ENCODE measurements around the gene MICAL3.

MICAL3 gene

DNA sequence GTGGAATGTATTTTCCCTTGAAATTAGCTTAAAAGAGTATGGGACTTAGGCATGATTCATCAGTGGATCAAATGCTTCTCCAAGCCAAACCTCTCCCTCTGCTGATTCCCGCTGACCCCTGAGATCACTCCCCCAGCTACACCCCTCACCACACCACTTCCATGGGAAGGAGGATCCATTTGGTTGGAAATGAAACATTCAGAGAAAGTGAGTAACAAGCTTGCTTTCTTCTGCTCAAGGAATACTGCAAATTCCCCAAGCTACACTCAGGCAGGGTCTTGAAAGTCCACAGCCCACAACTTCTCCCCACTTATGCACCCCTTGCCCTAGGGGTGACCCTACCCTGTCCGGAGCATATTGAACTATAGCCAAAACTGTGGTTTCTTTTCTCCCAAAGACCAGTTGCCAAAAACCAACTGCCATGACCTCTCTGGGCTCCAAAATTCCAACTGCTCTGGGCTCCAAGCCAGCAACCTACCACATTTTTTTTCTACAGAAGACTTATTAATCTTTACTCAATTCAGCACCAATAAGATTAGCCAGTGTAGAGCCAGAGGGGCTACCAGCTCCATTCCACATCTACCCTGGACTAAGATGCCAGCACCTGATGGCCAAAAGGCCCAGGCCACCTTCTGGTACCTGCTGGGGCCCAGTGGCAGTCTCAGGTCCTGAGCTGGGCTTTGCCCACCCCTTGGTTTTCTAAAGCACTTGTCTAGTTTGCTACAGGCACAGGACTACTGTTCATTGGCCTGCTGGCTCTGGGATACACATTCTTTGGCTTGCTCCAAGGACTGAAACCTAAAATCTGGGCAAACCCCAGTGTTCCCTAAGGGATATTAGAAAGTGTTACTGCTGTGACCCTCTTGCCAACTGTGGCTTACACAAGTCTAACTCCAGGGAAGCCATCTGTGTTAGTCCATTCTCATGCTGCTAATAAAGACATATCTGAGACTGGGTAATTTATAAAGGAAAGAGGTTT is 101.1 kb downstream of the MICAL3 start:
- DNase-seq: no peak

DNA sequence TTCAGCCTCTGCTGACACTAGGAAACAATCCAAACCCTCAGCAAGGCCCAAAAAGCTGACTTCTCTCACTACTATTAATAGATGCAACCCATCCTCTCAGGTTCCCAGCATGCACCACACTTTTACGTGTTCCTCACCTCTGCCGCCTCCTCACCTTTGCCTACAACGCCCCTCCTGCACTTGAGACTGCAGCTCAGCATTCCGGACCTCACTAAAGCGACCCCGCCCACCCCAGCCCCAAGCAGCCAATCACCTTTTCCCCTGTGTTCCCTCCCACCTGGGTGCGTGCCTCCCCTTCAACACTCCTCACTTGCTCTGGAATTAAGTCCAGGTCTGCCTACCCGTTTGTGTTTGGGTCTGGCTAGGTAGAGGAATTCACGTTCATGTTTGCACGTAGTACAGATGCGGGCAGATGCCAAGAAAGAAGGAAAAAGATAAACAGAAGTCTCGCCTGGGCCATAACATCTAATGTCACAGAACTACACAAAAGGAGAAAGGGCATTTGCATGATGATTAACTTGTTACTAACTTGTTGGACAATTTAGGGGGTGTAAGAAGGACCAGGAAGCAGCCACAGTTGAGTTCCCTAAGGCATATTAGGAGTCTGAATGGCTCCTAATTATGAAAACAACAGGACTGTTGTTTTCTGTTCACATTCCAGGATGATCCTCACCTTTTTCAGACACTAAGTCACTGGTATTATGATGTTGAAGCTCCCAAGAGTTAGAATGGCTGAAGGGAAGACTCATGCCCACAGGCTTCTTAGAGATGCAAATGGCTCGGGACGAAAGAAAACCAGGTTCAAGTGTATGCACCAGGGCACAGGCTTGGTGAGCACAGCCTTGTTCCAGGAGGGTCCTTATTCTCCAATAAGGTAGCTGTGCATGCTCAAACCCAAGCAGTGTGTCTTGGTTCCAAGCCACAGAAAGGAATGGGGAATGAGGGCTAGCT is 102.2 kb downstream of the MICAL3 start:
- no peak for DNase-seq

DNA sequence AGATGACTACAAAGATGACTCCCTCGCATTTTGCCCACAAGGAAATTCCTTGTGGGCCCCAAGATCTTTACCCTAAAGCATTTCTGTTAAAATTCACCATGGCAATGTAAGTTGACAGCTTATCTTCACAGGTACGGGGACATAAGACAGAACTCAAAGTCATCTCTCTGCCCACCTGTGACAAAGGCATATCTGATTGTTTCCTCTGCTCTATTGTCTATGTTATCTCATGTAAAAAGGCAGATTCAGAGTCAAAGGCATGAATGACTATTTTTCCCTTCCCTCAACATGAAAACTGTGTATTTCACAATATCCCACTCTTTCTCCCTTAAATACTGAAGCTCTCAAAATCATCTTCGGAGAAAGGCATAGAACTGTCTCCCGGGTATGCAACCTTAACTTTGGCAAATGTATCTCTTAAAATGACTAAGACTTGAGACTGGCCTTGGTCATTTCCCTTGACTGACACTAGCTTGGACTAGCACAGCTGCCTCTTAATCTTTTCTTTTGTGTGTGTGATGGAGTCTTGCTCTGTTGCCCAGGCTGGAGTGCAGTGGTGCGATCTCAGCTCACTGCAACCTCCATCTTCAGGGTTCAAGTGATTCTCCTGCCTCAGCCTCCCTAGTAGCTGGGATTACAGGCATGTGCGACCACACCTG is 103.2 kb downstream of the MICAL3 start:
- no peak for DNase-seq

DNA sequence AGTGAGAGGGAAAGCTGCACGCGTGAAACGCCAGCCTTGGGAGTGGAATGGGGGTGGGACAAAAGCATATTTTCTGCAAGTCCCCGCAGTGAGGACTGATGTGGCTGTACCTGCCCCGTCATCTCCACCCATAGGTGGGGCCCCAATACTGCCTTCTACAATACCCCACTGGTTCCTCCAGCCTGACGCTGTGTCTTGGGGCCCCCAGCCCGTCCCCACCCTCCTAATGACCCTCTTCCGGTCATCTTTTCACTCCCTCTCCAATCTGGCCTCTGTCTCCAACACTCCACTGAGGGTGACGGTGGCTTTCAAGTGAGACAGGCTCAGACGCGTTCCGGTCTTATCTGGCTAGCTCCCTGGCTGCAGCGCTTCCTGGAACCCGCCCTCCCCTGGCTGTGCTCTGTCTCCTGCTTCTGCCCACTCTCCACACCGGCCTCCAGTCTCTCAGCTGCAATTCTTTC is 104.2 kb downstream of the MICAL3 start:
- no peak for DNase-seq

GRCh38 chr22:17919276-17920144 is 104.9 kb downstream of the MICAL3 start:
- no peak for DNase-seq

DNA sequence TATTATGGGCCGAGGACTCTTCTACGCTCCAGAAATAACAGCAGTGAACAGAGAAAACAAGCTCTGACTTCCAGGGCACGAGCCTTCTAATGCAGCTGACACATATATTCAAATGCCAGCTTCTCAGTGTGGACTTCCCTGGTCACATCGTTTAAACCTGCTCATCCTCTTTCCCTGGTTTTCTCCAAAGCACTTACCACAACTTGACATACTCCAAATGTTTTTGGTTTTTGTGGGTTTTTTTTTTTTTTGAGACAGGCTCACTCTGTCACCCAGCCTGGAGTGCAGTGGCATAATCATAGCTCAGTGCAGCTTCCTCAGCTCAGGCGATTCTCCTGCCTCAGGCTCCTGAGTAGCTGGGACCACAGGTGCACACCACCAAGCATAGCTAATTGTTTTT is 105.5 kb downstream of the MICAL3 start:
- DNase-seq: no peak

GRCh38 chr22:17917490-17917983 is 106.8 kb downstream of the MICAL3 start:
- no peak for DNase-seq

GRCh38 chr22:17916226-17916889 is 108.0 kb downstream of the MICAL3 start:
- DNase-seq: no peak

DNA sequence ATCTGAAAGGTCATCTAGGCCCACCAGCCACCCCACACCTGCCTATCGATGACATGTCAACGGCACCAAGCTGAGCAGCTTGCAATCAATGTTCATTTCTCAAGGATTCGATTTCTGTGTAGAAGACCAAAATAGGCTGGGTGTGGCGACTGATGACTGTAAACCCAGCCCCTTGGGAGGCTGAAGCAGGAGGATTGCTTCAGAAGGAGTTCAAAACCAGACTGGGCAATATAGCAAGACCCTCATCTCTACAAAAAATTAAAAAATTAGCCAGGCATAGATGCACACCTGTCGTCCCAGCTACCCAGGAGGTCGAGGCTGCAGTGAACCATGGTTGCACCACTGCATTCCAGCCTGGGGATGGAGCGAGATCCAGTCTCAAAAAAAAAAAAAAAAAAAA is 108.7 kb downstream of the MICAL3 start:
- DNase-seq: no peak

- no peak for DNase-seq
These were observed 109.2 kb downstream of the MICAL3 start for GRCh38 chr22:17915188-17915587.

DNA sequence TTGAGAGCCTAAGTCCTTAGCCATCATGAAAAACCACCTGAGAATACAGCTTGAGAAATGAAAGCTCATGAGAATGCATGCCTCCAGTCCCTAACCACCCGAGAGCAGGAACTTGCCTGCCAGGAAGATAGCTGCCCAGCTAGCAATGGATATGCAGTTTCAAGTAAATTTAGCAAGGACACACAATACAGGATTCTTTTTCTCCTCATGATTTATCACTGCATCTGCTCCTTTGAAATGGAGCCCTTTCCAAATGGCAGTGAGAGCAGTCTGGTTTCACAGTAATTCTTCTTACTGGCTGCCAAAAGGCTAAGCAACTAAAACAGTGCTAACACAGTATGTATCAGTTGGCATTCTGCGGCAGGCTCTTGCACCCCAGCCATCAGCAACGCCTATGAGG is 109.9 kb downstream of the MICAL3 start:
- no peak for DNase-seq

DNA sequence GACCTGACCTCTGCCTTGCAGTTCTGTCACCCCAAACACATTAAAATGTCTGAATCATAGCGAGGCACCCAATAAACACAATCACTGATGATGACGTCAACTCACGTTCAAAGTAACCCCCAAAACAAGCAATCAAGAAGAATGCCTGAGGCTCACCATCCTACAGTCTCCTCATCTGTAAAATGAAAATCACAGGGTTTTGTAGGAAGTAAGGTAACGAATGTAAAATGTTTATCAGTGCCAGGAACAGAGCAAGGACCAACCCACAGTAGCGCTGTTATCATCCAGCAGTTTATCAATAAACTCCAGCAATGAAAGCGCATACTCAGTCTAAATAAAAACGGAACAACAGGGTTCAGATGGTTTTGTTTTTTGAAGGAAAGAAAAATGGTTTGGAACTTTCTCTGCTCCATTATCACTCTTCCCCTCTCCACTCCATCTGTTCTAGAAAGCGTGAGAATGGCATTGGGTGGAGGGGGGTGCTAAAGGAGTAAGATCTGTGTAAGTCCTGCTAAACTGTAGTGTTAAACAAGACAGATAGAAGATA is 110.5 kb downstream of the MICAL3 start:
- DNase-seq: no peak

- no peak for DNase-seq
These were observed 111.2 kb downstream of the MICAL3 start for GRCh38 chr22:17912945-17913721.

DNA sequence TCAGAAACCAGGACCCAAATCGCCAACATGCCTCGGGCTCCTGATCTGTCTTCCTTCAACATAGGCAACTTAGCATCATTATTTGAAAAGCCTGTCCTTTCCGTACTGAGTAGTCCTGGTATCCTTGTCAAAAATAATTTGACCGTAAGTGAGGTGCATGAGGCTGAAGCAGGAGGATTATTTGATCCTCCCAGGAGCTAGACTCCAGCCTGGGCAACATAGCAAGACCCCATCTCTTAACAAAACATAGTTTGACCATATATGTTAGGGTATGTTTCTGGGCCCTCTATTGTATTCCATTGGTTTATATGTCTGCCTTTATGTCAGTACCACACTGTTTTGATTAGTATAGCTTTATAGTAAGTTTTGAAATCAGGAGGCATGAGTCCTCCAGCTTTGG is 112.5 kb downstream of the MICAL3 start:
- DNase-seq: no peak

- DNase-seq: no peak
These were observed 113.1 kb downstream of the MICAL3 start for GRCh38 chr22:17911312-17911705.

DNA sequence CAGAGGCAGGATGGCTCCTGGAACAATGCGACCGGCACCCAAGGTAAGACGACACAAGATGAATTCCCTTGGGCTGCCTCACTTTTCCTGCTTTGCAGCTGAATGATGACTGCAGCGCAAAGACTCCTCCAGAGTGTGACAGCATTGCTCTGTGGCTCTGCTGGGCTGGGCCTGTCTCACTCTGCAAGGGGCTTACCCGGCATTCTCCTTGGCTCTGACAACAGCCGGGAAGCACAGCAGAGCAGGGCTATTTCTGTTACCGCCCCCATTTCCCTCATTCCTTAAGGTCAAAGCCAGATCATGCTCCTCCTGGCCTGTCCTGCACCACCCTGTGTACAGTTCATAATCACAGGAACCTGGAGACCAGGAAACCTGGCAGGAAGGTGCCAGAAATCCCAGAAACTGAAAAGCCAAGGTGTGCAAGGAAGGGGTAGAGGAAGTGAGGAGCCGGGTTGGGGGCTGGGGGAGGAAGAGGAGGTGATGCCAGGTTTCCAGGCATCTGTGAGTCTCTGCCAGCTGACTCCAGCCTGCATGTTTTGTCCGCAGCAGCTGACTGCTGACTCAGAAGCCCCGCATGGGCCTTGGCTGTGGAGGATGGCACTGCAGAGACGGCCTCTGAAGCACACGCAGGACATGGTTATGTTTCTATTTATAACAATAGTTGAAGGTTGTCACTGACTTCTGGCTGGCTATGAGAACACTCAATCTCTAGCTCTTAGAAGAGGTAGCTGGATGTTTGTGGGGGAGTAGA is 113.6 kb downstream of the MICAL3 start:
- peak in 1 of 4 experiments; percentile 6 for DNase-seq

- no peak for DNase-seq
These were observed 116.7 kb downstream of the MICAL3 start for GRCh38 chr22:17907748-17908051.

DNA sequence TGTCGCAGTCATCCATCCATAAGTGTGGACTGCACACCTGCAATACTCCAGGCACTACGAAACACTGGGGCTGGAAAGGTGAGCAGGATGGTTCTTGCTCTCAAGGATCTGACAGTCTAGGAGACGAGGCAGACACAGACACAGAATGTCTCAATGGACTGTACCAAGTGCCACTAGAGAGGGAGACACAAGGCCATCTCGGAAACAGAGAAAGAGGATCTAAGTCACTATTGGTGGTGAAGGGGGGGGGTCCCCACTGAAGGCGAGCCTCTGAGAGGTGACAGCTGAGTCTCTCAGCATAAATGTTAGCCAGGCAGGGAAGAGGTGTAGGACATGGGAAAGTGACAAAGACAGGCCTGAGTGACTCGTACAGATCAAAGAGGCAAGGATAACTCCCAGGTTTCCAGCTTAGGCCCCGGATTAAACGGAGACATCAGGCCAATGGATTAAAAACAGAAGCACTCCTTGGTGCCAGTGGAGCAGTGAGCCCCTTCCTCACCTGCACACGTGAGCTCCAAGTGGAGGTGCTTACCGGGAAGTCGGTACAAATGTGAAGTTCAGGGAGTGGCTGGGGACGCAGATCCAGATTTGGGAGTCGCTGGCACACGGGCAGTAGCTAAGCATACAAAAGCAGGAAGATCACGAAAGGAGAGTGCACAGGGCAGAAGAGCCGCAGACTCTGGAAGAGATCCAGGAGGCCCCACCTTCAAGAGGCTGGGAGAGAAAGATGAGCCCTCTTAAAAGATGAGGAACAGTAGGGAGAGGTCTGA is 117.2 kb downstream of the MICAL3 start:
- no peak for DNase-seq

DNA sequence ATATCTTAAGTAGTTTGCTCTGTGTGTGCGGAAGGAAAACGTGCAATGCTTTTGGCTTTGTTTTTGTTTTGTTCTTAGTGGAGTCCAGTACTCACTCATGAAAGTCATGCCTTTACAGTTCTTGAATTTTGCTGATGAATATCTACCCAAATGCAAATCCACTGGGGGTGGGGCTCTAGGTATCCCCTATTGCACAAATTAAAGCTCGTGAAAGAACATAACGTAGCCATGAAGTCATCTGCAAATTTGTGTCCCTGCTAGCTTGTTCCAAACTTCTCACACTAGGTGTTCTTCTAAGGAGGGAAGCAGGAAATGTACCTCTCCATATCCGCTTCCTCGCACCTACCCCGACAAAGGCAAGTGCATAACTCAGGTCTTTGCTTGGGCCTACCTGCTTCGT is 118.9 kb downstream of the MICAL3 start:
- no peak for DNase-seq

Data from activated CD4-positive, CD25-positive, alpha-beta regulatory T cell (primary cell).